Stimulated activated naive CD8-positive, alpha-beta T cell treated with anti-CD3 and anti-CD28 coated beads, Interleukin-15, Interleukin-2, amounts not matched to agents 100 U/mL and 50 U/mL, for 24 hours (primary cell): ENCODE data around the gene LIF.
"Not testable (repeated sequence)": the region's sequence is repeated elsewhere in the genome, so short reads cannot be mapped to it uniquely, and the experiment has no call there.

Experiments
- ATAC-seq: fragments of 150-1000 bp; cut with Tn5 transposase; one replicate; pipeline ENCODE4 v1.10.0; 2021
- DNase-seq: peaks from one replicate; pipeline ENCODE4 v3.0.0; 2021

LIF gene

GRCh38 chr22:30206944-30207343 is 39.6 kb downstream of the LIF start:
- ATAC-seq (no peak), DNase-seq (no peak)

GRCh38 chr22:30205281-30206115 is 41.1 kb downstream of the LIF start:
- DNase-seq = no peak
- ATAC-seq = no peak

- DNase-seq (no peak), ATAC-seq (no peak)
These were observed 41.8 kb downstream of the LIF start for GRCh38 chr22:30204742-30205111.

GRCh38 chr22:30204015-30204741 is 42.4 kb downstream of the LIF start:
- ATAC-seq (no peak), DNase-seq (no peak)

GRCh38 chr22:30202531-30203006 is 44.0 kb downstream of the LIF start:
- ATAC-seq (no peak), DNase-seq (no peak)

- ATAC-seq = no peak
- DNase-seq = no peak
These were observed 44.6 kb downstream of the LIF start for GRCh38 chr22:30201945-30202344.

GRCh38 chr22:30200905-30201304 is 45.7 kb downstream of the LIF start:
- not testable (repeated sequence) for DNase-seq, ATAC-seq

GRCh38 chr22:30198921-30199320 is 47.6 kb downstream of the LIF start:
- no peak for DNase-seq
- ATAC-seq = no peak

GRCh38 chr22:30198152-30198825 is 48.3 kb downstream of the LIF start:
- no peak for ATAC-seq
- DNase-seq = no peak

GRCh38 chr22:30197389-30197788 is 49.2 kb downstream of the LIF start:
- no peak for DNase-seq
- ATAC-seq = no peak

- no peak for ATAC-seq
- DNase-seq = no peak
These were observed 49.7 kb downstream of the LIF start for GRCh38 chr22:30196880-30197336.

- DNase-seq (peak; percentile 64), ATAC-seq (peak; percentile 83)
These were observed 50.2 kb downstream of the LIF start for GRCh38 chr22:30196141-30196879.

GRCh38 chr22:30195245-30196140 is 51.1 kb downstream of the LIF start:
- DNase-seq (no peak), ATAC-seq (no peak)

- DNase-seq = no peak
- no peak for ATAC-seq
These were observed 53.4 kb downstream of the LIF start for GRCh38 chr22:30193031-30193775.

- ATAC-seq (no peak), DNase-seq (no peak)
These were observed 54.1 kb downstream of the LIF start for GRCh38 chr22:30192427-30192826.

GRCh38 chr22:30191040-30191701 is 55.4 kb downstream of the LIF start:
- DNase-seq (no peak), ATAC-seq (no peak)

- DNase-seq (no peak), ATAC-seq (no peak)
These were observed 56.0 kb downstream of the LIF start for GRCh38 chr22:30190574-30190973.
